A673 (cell line): ENCODE measurements around the gene MYRIP. TPM values are rescaled to one million over a fixed set of nuclear protein-coding genes. Genes with fewer than 3 reads are reported as not detected.
A peak's percentile ranks its signal among the peaks of the same experiment; 100 is the strongest.

Source experiments
- BruUV-seq: library from RNA; stranded (reverse); fragments of 400-500 nt; replicated peaks from 2 replicates; lab custom pipeline; 2021; lab: Mats Ljungman, UMichigan
- CTCF ChIA-PET: fragments of 300-600 bp; sonication (Branson Sonifier 250); formaldehyde crosslinking; loops from one replicate; lab custom pipeline; 2022; ENCODE audit warnings: antibody characterized with exemption; lab: Charles Lee
- POLR2A ChIA-PET: fragments of 300-600 bp; sonication (Branson Sonifier 250); formaldehyde crosslinking; loops from one replicate; lab custom pipeline; 2022; ENCODE audit warnings: antibody characterized with exemption; ENCODE audit not compliant: low non-redundant PET; lab: Charles Lee
- DNase-seq: peaks from one replicate; pipeline ENCODE4 v3.0.0-alpha.2; 2015; ENCODE audit warnings: low spot score
- H3K27ac ChIP-seq: fragments of 200-600 bp; sonication (generic); 2 replicates; pipeline ENCODE4 v1.5.1; 2016; ENCODE audit warnings: mixed run types, low read depth, mild to moderate bottlenecking, mixed read lengths, antibody characterized with exemption, low read length; ENCODE audit not compliant: poor library complexity, severe bottlenecking
- H3K27me3 ChIP-seq: fragments of 200-600 bp; sonication (generic); replicated peaks from 2 replicates; pipeline ENCODE4 v1.6.1; 2017; ENCODE audit warnings: mixed run types, low read depth, mild to moderate bottlenecking, mixed read lengths, antibody characterized with exemption, low read length; ENCODE audit not compliant: insufficient read depth, poor library complexity
- H3K36me3 ChIP-seq: fragments of 200-600 bp; sonication (generic); 2 replicates; pipeline ENCODE4 v1.6.1; 2016; ENCODE audit warnings: mixed run types, mild to moderate bottlenecking, mixed read lengths, antibody characterized with exemption, low read length; ENCODE audit not compliant: insufficient read depth, poor library complexity, severe bottlenecking
- H3K4me1 ChIP-seq: fragments of 200-600 bp; sonication (generic); 2 replicates; pipeline ENCODE4 v1.6.1; 2017; ENCODE audit warnings: mixed run types, mild to moderate bottlenecking, mixed read lengths, antibody characterized with exemption, low read length; ENCODE audit not compliant: insufficient read depth, poor library complexity, severe bottlenecking
- H3K4me3 ChIP-seq: fragments of 200-600 bp; sonication (generic); 2 replicates; pipeline ENCODE4 v1.5.1; 2016; ENCODE audit warnings: low read depth, mixed run types, mild to moderate bottlenecking, mixed read lengths, low read length; ENCODE audit not compliant: poor library complexity, severe bottlenecking
- H3K9me3 ChIP-seq: fragments of 200-600 bp; sonication (generic); 2 replicates; pipeline ENCODE4 v1.6.1; 2016; ENCODE audit warnings: mixed run types, low read depth, mild to moderate bottlenecking, mixed read lengths, antibody characterized with exemption, low read length; ENCODE audit not compliant: poor library complexity, severe bottlenecking
- CTCF ChIP-seq: fragments of 300-800, 200-600 bp; sonication (generic); conservative IDR thresholded peaks from 2 replicates; pipeline ENCODE4 v1.5.1; 2017; ENCODE audit warnings: low read depth, mild to moderate bottlenecking, antibody characterized with exemption, low read length, moderate library complexity, mixed read lengths
- EZH2 ChIP-seq: fragments of 200-600 bp; sonication (generic); IDR thresholded peaks from 2 replicates; pipeline ENCODE4 v1.6.1; 2017; ENCODE audit warnings: borderline replicate concordance, low read depth, mild to moderate bottlenecking, mixed read lengths, antibody characterized with exemption, low read length; ENCODE audit not compliant: poor library complexity, severe bottlenecking
- intact Hi-C: fragments of 100-400 bp; cut with micrococcal nuclease; formaldehyde crosslinking; loops from one replicate; pipeline ENCODE4 v1.10.0; 2022; ENCODE audit not compliant: unreplicated experiment
- total RNA-seq: library from RNA; stranded (reverse); gene quantifications from 2 replicates; pipeline ENCODE4 v1.2.3, GENCODE V29; 2021

Gene MYRIP
- total RNA-seq, 1 experiment from 2014 or later: not detected

- DNase-seq: no peak
- POLR2A ChIA-PET: no interaction called here
- no peak for TF ChIP-seq EZH2
- no peak for TF ChIP-seq CTCF
- Histone ChIP-seq H3K4me1 (no peaks in the 10 kb centered on the region), H3K36me3 (no peaks in the 10 kb centered on the region), H3K27ac (no peak overlapping the region), H3K4me3 (no peak overlapping the region), H3K27me3 (no peaks in the 10 kb centered on the region), H3K9me3 (no peaks in the 10 kb centered on the region)
- intact Hi-C loops: no loop called here
- BruUV-seq: no TSS peak
- CTCF ChIA-PET: no interaction called here
Observed at GRCh38 chr3:40190056-40190455, 380.6 kb downstream of the MYRIP start.

- no peaks in the 10 kb centered on the region for H3K4me1 ChIP-seq
- CTCF ChIA-PET: interaction anchor here (0.7 kb wide), 2 partner anchors 22 to 71 kb away, joined by 5 to 6 read pairs; no protein-coding TSS in a partner anchor
- H3K27me3 ChIP-seq: no peaks in the 10 kb centered on the region
- POLR2A ChIA-PET: no interaction called here
- H3K27ac ChIP-seq: no peak overlapping the region
- no peak overlapping the region for H3K4me3 ChIP-seq
- H3K9me3 ChIP-seq: no peaks in the 10 kb centered on the region
- BruUV-seq: no TSS peak
- TF ChIP-seq EZH2 (no peak), CTCF (no peak)
- intact Hi-C loops: no loop called here
- no peak for DNase-seq
- H3K36me3 ChIP-seq: no peaks in the 10 kb centered on the region
Observed at GRCh38 chr3:40191251-40191650, 381.8 kb downstream of the MYRIP start.

GRCh38 chr3:40191850-40192448, 382.5 kb downstream of the MYRIP start:
- ChIA-PET POLR2A (no interaction called here), CTCF (interaction anchor here (0.7 kb wide), 2 partner anchors 21 to 71 kb away, joined by 5 to 6 read pairs; no protein-coding TSS in a partner anchor)
- no peak overlapping the region for H3K27ac ChIP-seq
- H3K36me3 ChIP-seq: no peaks in the 10 kb centered on the region
- H3K27me3 ChIP-seq: no peaks in the 10 kb centered on the region
- no peaks in the 10 kb centered on the region for H3K9me3 ChIP-seq
- intact Hi-C loops: loop anchor here (1.0 kb wide), 1 partner anchor 125 kb away; no protein-coding TSS in a partner anchor
- H3K4me3 ChIP-seq: no peak overlapping the region
- H3K4me1 ChIP-seq: no peaks in the 10 kb centered on the region
- BruUV-seq: no TSS peak
- TF ChIP-seq CTCF (peak; percentile 60), EZH2 (no peak)
- peak; percentile 32 for DNase-seq
